Measurements from ENCODE around the gene LRRC45. TPM values are rescaled to one million over a fixed set of nuclear protein-coding genes. Genes with fewer than 3 reads are reported as not detected.
A peak's percentile ranks its signal among the peaks of the same experiment; 100 is the strongest.

Gene LRRC45
- total RNA-seq, 1 donor from 2014 or later: 4.7 TPM

DNA sequence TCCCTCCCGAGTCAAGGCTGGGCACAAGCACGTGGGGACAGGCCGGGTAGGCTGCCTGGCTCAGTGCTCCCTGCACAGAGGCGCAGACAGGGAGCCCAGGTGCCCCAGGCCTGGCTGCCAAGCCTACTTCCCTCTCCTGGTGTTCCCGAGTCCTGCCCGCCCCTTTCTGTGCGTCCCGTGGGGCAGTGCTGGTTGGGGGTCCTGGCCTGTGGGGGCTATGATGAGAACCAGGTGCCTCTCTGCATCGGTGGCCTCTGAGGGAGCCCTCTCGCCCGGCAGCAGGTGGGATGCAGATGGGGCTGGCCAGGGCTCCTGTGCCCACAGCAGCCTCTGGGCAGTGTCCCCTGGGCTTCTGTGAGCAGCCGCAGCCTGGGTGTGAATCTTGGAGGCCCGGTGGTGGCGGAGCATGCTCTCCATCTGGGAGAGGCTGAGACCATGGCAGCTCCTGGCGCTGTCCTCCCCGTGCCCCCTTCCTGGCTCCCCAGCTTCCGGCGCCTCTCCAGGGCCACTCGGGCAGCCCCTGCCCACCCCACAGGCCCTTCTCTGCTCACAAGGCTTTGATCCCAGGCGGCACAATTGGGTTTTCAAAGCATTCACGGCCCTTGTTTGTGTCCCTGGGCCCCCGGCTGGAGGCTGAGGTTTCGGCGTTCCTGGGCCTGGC lies 7.7 kb upstream of the LRRC45 start:
- ATAC-seq (ENCODE audit: poor library complexity) (no peak), DNase-seq (no peak)
- intact Hi-C loops (cut with DNase I): no loop called here

DNA sequence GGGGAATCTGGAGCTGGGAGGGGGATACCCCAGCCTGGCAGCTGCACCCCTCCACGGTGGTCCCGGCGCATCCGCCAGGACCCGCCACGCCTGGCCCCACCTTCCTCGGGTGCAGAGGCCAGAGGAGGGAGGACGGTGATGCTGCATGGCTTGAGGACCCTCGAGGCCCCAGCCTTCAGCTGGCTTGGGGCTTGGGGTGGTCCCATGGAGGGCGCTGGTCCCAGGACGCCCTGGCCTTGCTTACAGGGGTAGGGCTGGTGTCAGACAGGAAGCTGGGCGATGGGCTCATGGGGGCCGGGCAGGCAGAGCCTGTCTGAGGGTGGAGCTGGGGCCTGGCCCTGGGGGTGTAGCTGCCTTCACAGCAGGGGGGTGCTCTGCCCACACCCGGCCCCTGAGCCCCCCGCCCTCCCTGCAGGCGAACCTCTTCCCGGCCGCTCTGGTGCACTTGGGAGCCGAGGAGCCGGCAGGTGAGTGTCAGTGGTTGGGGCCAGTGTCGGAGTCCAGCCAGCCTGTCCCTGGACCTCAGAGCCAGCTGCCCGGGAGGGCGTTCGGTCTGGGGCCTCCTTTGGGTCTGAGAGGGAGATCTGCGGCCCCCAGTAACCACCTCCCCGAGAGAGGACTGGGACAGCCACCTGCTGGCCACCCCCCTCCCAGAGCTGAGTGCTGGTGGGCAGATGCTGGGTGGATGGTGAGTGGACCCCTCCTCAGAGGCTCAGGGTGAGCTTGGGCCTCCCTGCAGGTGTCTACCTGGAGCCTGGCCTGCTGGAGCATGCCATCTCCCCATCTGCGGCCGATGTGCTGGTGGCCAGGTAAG lies 6.8 kb upstream of the LRRC45 start:
- intact Hi-C loops (cut with DNase I): no loop called here
- DNase-seq: no peak
- no peak for ATAC-seq (ENCODE audit: poor library complexity)

DNA sequence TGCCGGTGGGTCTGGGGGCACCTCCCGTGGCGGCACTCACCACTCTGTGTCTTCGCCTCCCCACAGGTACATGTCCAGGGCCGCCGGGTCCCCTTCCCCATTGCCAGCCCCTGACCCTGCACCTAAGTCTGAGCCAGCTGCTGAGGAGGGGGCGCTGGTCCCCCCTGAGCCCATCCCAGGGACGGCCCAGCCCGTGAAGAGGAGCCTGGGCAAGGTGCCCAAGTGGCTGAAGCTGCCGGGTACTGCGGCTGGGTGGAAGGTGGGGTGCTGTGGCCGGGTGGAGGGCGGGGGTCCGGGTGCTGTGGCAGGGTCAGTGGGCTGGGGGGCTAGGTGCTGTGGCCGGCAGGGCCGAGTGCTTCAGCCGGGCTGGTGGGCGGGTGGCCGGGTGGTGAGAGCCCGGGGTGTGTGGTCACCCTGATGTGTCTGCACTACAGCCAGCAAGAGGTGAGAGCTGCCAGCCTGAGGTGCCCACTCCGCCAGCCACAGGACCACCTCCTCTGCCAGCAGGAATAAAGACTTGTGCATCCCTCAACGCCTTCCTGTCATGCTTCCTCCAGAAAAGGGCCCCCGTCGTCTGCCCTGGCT lies 6.1 kb upstream of the LRRC45 start:
- ATAC-seq (ENCODE audit: poor library complexity): no peak
- no peak for DNase-seq
- intact Hi-C loops (cut with DNase I): no loop called here

DNA sequence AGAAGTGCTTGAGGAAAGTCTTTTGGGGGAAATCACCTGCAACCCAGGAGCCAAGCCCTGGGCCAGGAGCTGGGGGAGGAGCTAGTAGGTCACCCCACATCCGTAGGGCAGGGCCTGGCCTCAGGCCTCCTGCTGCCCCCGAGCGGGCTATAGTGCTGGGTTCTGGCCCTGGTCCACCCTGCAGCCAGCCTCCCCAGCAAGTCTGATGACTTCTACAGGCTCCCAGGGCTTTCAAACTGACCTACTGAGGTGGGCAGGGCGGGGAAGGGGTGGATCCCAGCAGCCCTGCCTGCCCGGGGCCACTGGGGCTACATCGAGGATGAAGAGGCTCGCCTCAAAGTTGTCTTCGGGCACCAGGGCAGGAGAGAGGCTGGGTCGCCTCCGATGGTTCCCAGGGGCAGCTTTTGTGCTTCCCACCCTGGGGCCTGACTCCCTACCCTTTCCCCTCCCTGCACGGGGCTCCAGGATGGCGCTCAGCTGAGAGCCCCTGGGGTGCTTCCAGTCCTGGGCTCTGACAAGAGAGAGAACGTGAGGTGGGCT lies 5.4 kb upstream of the LRRC45 start:
- DNase-seq: no peak
- intact Hi-C loops (cut with DNase I): no loop called here
- ATAC-seq (ENCODE audit: poor library complexity): no peak

DNA sequence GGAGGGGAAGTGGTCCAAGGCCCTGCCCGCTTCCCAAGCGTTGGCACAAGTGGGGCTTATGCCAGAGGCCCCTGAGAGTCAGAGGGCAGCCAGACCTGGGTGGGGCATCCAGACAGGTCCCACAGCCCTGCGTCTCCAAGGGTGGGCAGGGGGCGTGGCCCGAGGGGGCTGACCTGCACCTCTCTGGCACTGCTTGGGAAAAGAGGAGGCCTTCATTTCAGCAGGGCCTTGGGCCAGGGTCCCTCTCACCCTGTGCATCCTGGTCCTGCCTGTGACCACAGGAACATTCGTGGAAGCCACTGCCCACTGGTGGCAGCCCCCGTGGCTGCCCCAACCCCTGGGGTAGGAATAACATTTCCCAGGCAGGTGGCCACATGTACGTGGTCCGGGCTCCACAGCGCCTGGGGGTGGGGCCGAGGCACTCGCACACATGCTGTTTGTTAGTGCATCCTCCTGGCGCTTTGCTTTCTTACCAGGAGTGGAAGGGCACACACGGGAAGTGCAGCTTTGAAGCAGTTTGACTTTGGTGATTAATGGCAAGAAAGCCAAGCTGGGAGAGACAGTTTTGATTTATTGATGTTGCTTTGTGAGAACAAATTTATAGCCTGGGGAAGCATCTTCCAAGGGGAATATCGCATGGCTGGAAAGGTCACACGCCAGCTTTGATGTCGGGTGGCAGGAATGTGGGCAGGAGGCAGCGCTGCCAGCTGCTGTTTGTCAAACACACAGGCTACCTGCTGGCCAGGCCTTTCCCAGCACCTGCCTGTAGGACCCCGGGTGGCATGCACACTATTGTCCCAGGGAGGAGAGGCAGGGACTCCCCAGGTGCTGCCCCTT lies 4.7 kb upstream of the LRRC45 start:
- ATAC-seq (ENCODE audit: poor library complexity) (no peak), DNase-seq (no peak)
- intact Hi-C loops (cut with DNase I): no loop called here

DNA sequence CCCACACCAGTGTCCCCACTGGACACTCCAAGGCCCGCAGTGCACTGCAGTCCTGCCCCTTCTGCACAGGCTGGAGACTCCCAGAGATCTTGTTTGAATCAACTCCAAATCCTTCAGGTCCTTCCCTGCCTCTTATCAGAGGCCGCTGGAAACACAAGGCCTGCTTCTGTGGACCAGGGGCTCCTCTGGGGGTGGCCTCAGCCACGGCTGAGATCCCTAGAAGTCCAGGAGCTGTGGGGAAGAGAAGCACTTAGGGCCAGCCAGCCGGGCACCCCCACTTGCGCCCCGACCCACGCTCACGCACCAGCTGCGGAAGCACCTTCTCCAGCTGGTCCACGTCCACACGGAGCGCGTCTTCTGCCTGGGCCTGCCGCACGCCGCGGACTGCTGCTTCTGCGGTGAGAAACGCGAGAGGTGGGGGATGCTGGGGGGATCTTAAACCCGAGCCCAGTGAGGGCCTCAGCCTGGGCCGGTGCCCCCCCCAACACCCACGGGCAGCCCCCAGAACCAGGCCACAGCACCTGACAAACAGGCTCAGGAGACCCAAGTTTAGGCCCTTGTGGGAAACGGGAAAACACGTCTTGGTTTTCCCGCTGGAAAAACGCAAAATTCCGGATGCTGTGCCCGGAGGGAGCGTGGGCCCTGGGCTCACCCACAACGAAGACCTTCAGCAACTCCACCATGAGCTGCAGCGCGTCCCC lies 4.0 kb upstream of the LRRC45 start:
- ATAC-seq (ENCODE audit: poor library complexity): no peak
- no peak for DNase-seq
- intact Hi-C loops (cut with DNase I): no loop called here

DNA sequence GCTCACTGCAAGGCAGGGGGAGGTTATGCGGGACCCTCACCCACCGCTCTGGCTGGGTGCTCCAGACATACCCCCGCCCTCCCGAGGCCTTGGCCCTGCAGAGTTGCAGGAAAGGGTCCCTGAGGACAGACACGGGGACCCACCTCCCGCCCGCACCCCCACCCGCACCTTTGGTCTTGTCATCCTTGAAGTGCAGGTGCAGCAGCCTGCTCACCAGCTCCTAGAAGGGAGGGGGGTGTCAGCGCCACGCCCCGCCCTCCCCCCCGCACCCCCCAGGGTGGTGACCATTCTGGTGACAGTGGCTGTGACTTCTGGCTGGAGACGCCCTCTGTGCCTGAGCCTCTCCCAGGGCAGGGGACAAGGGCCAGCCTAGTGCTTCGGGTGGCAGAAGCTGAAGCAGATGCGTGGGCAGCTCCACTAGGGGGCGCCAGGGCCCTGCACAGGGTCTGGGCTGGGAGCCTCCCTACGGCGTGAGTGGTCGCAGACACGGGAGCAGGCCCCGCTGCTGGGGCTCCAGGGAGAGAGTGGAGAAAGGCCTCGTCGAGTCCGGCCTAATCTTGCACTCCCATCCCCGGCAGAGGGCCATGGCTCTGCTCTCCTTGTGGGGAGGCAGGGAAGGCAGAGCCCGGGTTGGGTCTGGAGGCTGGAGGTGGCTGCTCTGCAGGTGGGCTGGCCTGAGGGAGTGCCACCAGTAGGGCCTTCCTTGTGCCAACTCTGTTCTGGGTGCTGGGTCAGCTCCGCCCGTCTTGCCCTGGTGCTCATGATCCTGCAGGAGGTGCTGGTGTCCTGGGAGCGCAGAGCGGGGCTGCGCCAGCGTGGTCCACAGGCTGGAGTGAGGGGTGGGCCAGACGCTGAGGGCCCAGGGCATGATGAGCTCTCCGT lies 3.2 kb upstream of the LRRC45 start:
- ATAC-seq (ENCODE audit: poor library complexity) (no peak), DNase-seq (peak; percentile 76)
- intact Hi-C loops (cut with DNase I): loop anchor here (2.0 kb wide), 1 partner anchor 61 kb away; no protein-coding TSS in a partner anchor

DNA sequence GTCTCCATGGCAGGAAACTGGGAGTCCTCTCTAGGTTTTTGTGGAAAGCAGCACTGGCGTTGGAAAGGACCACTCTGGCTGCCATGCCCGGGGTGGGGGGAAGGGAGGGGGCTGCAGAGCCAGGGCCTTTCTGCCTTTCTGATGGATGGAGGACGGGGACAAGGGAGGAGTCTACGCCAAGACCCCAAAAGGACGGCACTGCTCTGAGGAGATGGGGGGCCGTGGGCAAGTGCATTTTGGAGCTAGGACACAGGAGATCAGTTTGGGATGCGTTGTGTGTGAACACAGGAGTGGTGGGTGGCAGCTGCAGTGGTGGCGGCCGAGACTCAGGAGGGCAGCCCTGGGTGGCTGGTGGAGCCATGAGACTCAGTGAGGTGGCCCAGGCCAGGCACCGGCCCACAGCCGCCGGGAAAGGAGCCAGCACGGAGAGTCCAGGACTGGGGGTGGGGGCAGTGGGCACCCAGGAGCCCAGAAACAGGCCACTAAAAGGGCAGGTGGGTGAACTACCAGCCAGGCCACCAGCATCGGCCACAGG lies 2.5 kb upstream of the LRRC45 start:
- DNase-seq (no peak), ATAC-seq (ENCODE audit: poor library complexity) (no peak)
- intact Hi-C loops (cut with DNase I): loop anchor here (2.0 kb wide), 1 partner anchor 62 kb away; no protein-coding TSS in a partner anchor

DNA sequence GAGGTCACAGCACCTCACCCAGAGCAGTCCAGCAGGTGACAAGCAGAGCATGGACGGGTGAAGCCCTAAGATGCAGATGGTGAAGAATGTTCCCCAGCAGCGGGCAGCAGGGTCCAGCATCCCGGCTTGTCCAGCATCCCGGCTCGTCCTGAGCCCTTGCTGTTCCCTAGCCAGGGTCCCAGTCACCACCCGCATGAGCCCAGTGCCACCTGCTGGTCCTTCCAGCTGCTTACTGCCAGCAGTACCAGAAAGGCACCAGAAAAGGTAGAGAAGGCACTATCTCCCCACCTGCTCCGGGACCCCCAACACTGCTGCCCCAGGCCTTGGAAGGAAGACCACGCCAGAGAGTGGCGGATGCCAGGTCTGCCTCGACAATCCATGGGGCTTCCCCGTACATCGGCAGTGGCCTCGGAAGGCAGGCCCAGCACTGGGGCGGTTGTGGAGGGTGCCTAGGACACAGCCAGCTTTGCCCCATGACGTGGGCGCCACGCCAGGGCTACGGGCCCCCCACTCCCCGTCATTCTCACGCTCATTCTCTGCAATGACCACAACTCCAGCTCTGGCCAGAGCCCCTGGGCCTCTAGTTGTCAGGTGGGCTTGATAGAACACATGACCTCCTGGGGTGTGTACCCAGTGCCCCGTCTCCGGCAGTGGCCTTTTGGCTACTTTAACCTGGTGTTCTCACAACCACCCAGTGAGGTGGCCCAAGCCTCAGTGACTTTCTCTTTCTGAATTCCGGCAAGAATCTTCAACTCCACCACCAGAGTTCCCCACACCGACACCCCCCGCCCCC lies 1.8 kb upstream of the LRRC45 start:
- intact Hi-C loops (cut with DNase I): loop anchor here (2.0 kb wide), 1 partner anchor 63 kb away; no protein-coding TSS in a partner anchor
- ATAC-seq (ENCODE audit: poor library complexity) (peak; percentile 30), DNase-seq (peak; percentile 83)

DNA sequence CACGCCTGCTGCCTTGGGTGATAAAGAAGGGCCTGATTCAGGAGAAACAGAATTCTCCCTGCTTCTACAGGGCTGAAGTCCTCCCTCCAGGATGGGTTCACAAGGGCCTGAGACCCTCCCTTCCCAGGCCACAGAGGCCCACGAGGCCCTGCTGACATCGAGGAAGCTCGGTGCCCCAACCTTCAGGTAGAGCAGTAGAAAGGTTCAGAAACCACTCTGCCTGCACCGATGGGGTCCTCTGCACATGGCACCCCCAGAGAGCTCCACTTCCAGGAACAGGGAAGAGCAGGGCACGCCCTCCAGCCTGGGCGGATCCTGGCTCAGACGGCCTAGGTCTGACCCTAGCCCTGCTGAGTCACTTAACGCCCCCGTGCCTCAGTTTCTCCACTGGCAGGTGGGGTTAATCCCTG lies 1.2 kb upstream of the LRRC45 start:
- no peak for ATAC-seq (ENCODE audit: poor library complexity)

DNA sequence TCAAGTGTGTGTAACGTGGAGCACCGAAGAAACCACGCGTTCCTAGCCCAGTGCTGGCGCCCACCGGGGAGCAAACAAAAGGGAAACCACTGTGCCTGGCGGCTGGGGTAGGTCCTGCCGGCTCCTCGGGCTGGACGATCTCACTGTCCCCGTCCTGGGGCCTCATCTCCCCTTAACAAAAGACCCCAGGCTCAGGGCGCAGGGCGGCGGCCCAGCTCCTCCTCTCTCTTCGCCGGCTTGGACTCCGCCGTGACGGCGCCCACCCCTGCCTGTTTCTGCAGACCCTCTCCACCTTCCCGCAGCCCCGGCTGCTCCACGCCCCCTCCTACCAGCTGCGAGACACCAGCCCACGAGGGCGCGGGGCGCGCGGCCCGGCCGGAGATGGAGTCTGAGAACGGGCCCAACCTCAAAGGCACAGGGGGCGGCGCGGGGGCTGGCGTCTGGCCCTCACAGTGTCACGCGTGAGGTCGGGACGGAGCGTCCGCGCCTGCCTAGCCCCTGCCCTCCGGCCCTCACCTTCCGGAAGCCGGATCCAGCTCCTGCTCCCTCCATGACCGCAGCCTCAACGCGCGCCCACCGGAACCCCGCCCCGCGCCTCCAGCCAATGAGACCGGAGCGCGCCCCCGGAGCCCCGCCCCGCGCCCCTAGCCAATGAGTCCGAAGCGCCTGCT lies 660 bp upstream of the LRRC45 start, which contains the start of gene CENPX:
Gene CENPX, minus strand, starts transcription at position 569 of the 671 bp plus-strand sequence. Its CDS starts 17 bp downstream, at position 552.
- no peak for DNase-seq
- intact Hi-C loops (cut with DNase I): no loop called here
- no peak for ATAC-seq (ENCODE audit: poor library complexity)

More for the DNA sequence above, 1.2 kb upstream of the LRRC45 start:
- intact Hi-C loops (cut with DNase I): loop anchor here (2.0 kb wide), 1 partner anchor 63 kb away; no protein-coding TSS in a partner anchor
- no peak for DNase-seq

DNA sequence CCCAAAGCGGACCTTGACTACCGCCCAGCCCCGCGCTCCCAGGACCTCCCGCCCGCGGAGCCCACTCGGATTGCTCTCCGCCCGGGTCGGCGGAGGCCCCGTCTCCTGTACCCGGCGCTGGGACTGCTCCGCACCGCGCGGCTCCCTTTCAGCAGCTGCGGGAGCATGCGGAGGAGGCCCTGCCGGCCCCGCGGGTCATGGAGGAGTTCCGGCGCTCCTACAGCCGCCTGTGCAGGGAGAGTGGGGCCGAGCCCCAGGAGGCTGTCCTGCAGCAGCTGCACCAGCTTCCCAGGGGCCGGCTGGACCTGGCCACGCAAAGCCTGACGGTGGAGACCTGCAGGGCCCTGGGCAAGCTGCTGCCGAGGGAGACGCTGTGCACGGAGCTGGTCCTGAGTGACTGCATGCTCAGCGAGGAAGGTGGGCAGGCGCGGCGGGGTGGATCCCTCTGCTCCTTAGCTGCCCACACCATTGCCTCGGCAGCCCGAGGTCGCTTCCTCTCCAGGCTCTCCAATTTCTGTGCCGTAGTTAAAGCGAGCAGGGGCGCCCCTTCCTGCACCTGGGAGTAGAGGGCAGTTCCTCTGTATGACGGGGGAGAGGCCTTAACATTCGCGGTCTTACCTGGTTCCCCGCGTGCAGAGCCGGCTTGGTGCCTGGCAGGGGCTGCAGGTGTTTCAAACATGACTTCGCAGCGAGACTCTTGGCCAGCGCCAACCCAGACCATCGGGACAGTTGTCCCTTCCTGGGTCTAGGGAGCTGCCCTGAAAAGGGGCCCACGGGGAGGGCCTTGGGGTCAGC lies 539 bp downstream of the LRRC45 start:
- DNase-seq (peak; percentile 44), ATAC-seq (ENCODE audit: poor library complexity) (peak; percentile 1)
- intact Hi-C loops (cut with DNase I): no loop called here

DNA sequence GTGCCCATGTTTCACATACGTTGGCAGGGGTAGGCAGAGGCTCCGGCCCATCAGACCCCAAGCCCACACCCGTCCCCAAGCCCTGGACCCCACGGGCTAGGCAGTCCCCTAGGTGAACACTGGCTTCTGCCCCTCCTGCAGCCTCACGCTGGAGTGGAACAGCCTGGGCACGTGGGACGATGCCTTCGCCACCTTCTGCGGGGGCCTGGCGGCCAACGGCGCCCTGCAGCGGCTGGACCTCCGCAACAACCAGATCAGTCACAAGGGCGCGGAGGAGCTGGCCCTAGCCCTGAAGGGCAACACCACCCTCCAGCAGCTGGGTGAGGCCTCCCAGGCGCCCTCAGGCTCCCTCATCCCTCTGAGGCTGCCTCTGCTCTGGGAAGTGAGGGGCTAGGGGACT lies 1.8 kb downstream of the LRRC45 start:
- intact Hi-C loops (cut with DNase I): no loop called here
- ATAC-seq (ENCODE audit: poor library complexity) (no peak), DNase-seq (no peak)

DNA sequence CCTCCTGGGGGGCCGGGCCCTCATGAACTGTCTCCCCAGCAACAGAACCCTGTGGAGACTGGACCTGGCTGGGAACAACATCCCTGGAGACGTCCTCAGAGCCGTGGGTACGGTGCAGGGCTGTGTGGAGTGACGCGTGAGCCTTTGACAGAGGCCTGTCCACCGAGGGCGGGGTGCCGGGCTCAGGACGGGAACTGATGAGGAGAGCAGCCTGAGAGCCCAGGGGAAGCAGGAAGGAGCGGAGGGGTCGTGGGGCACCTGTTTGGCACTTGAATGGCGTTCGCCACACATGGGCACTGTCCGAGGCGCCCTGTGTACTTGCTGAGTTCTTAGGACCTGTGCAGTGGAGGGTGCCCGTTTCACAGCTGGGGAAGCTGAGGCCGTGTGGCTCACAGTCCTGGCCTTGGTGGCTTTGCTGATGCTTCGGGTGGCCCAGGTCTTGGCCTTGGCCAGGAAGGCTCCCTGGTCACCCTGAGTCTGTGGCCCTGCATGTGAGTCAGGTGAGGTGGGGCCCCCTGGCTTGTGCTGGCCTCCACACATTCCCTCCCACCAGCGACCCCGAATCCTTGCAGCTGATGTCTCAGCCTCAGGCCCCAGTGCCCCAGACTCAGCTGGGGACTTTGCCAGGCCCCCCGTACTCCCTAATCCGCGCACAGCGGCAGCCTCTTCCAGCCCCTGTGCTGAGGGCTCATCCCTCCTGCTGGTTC lies 2.4 kb downstream of the LRRC45 start:
- intact Hi-C loops (cut with DNase I): no loop called here
- DNase-seq (no peak), ATAC-seq (ENCODE audit: poor library complexity) (no peak)

All from Right ventricle myocardium superior (tissue), 1 donor.